ENCODE measurements around the gene CORO2A. TPM values are rescaled to one million over a fixed set of nuclear protein-coding genes. Genes with fewer than 3 reads are reported as not detected.

CORO2A gene
- total and polyA plus RNA-seq, 11 donors, result 0.09 to 2.2 (median 0.22) TPM

GRCh38 chr9:98085944-98086343 lies 106.5 kb downstream of the CORO2A start:
- intact Hi-C loops (cut with DNase I), result no loop called here
- H3K4me1 ChIP-seq, result peaks cover 0 to 29% (median 4%) of the 10 kb centered on the region in 12 donors
- TF ChIP-seq, protein P1, sequence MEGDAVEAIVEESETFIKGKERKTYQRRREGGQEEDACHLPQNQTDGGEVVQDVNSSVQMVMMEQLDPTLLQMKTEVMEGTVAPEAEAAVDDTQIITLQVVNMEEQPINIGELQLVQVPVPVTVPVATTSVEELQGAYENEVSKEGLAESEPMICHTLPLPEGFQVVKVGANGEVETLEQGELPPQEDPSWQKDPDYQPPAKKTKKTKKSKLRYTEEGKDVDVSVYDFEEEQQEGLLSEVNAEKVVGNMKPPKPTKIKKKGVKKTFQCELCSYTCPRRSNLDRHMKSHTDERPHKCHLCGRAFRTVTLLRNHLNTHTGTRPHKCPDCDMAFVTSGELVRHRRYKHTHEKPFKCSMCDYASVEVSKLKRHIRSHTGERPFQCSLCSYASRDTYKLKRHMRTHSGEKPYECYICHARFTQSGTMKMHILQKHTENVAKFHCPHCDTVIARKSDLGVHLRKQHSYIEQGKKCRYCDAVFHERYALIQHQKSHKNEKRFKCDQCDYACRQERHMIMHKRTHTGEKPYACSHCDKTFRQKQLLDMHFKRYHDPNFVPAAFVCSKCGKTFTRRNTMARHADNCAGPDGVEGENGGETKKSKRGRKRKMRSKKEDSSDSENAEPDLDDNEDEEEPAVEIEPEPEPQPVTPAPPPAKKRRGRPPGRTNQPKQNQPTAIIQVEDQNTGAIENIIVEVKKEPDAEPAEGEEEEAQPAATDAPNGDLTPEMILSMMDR (IDR thresholded peaks at IDR 0.05), result no peak
- no peak for TF ChIP-seq POLR2A (IDR thresholded peaks at IDR 0.05)
- H3K27ac ChIP-seq, result no peak overlapping the region
- ATAC-seq (no peak), DNase-seq (no peak)
- H3K4me3 ChIP-seq, result no peak overlapping the region
- peaks cover 0 to 79% (median 25%) of the 10 kb centered on the region in 9 donors for H3K36me3 ChIP-seq
- no peaks in the 10 kb centered on the region for H3K9me3 ChIP-seq
- peaks cover 0 to 15% (median 0%) of the 10 kb centered on the region in 9 donors for H3K27me3 ChIP-seq
- 82 to 89% (median 84%) methylated on average over 7 of the region's 7 CpGs for WGBS, 4 donors

- H3K4me3 ChIP-seq, result no peak overlapping the region
- no peaks in the 10 kb centered on the region for H3K9me3 ChIP-seq
- no peak overlapping the region for H3K27ac ChIP-seq
- WGBS, 4 donors, result 93 to 96% (median 95%) methylated on average over 2 to 4 of the region's 4 CpGs
- H3K36me3 ChIP-seq, result peaks cover 0 to 80% (median 34%) of the 10 kb centered on the region in 9 donors
- DNase-seq (no peak), ATAC-seq (no peak)
- no peak for TF ChIP-seq POLR2A (IDR thresholded peaks at IDR 0.05)
- TF ChIP-seq, protein P1 (IDR thresholded peaks at IDR 0.05), result no peak
- intact Hi-C loops (cut with DNase I), result no loop called here
- peaks cover 0 to 8% (median 0%) of the 10 kb centered on the region in 9 donors for H3K27me3 ChIP-seq
- peaks cover 0 to 29% (median 4%) of the 10 kb centered on the region in 12 donors for H3K4me1 ChIP-seq
Measured at GRCh38 chr9:98085058-98085457, 107.4 kb downstream of the CORO2A start.

DNA sequence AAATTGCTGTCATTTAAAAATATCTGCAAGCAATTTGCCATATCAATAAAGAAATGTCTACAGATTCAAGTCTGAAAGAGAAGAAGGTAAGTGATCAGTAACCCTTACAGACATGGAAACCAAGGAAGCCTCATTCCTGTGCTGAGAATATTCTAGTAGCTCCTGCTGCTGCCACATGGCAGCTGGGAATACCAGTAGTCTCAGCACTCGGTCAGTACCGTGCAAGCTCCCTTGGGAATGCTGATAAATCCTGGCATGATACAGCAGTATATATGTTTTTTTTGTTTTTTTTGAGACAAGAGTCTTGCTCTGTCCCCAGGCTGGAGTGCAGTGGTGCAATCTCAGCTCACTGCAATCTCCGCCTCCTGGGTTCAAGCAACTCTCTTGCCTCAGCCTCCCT lies 108.0 kb downstream of the CORO2A start:
- no peak overlapping the region for H3K27ac ChIP-seq
- intact Hi-C loops (cut with DNase I), result no loop called here

GRCh38 chr9:98083566-98084183 lies 108.8 kb downstream of the CORO2A start:
- Histone ChIP-seq H3K27ac (peak overlapping the region in 1 of 12 donors; percentile 13), H3K4me1 (peaks cover 0 to 29% (median 4%) of the 10 kb centered on the region in 12 donors), H3K9me3 (no peaks in the 10 kb centered on the region), H3K4me3 (no peak overlapping the region), H3K27me3 (no peaks in the 10 kb centered on the region), H3K36me3 (peaks cover 0 to 88% (median 44%) of the 10 kb centered on the region in 9 donors)
- TF ChIP-seq POLR2A (IDR thresholded peaks at IDR 0.05), result no peak
- TF ChIP-seq, protein P1 (IDR thresholded peaks at IDR 0.05), result no peak
- WGBS, 4 donors, result 93 to 96% (median 95%) methylated on average over 7 of the region's 7 CpGs
- ATAC-seq, result no peak
- no peak for DNase-seq
- intact Hi-C loops (cut with DNase I), result no loop called here

More for the DNA sequence above, 108.0 kb downstream of the CORO2A start:
- Histone ChIP-seq H3K27me3 (peaks cover 0 to 7% (median 0%) of the 10 kb centered on the region in 9 donors), H3K4me3 (no peak overlapping the region), H3K36me3 (peaks cover 0 to 86% (median 38%) of the 10 kb centered on the region in 9 donors), H3K9me3 (no peaks in the 10 kb centered on the region), H3K4me1 (peaks cover 0 to 29% (median 4%) of the 10 kb centered on the region in 12 donors)
- ATAC-seq, result no peak
- DNase-seq, result no peak
- 74 to 86% (median 83%) methylated on average over 3 of the region's 3 CpGs for WGBS, 4 donors
- TF ChIP-seq, protein P1 (IDR thresholded peaks at IDR 0.05), result no peak
- TF ChIP-seq POLR2A (IDR thresholded peaks at IDR 0.05), result no peak

Measured in heart left ventricle (tissue), 16 donors.